ENCODE data around the gene PALLD. TPM values are rescaled to one million over a fixed set of nuclear protein-coding genes. Genes with fewer than 3 reads are reported as not detected.

The PALLD gene
- total and polyA plus RNA-seq, 2 of the 13 experiments (the other 11 are each of a cell fraction or from before 2014, with no cell fraction given) = 0.50 to 1.5 TPM

DNA sequence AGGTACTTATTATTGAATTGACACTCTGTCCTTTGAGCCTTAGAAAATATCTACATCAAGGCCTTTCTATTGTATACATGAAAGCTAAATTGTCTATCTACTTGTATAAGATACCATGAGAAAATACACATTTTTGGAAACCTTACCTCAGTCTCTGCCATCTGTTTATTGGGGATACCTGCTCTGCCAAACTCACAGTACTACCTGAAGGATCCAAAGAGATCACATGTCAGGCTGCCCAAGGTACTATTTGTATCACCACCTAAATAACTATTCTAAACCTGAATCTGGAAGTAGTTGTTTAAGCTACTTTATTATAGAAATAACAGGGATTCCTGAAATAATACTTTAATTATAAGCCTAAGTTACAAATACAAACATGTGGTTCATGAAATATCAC lies 126.2 kb downstream of the PALLD start:
- ChIA-PET POLR2A (no interaction called here), CTCF (ENCODE audit: low intra/inter-chr PET ratio, low total read pairs) (no interaction called here)
- BruUV-seq (replicated peaks) = no TSS peak
- DNase-seq (ENCODE audit: low spot score) (no peak), FAIRE-seq (no peak), ATAC-seq (no peak)
- Histone ChIP-seq H2AFZ (ENCODE audit: low read length) (no peak overlapping the region), H3K9me3 (ENCODE audit: low read length) (no peaks in the 10 kb centered on the region), H3K27ac (ENCODE audit: extremely low read length, insufficient read depth, low read length) (no peak overlapping the region), H3K79me2 (ENCODE audit: insufficient read depth, low read length) (no peaks in the 10 kb centered on the region), H3K4me2 (ENCODE audit: low read depth, low read length) (no peak overlapping the region), H4K20me1 (ENCODE audit: insufficient read depth, low read length) (no peaks in the 10 kb centered on the region), H3K27me3 (ENCODE audit: control insufficient read depth in 1 of 2, insufficient read depth in 2 of 2, low read length in 2 of 2) (peaks cover 0 to 3% of the 10 kb centered on the region in 2 experiments; a peak in 2 of 5 replicates), H3K4me1 (ENCODE audit: insufficient read depth, low read length) (no peaks in the 10 kb centered on the region), H3K36me3 (replicated peaks in 1 of 2; ENCODE audit: control insufficient read depth in 1 of 2, insufficient read depth in 2 of 2, low read length in 2 of 2) (no peaks in the 10 kb centered on the region), H3K9ac (ENCODE audit: insufficient read depth, low read depth, low read length) (no peak overlapping the region), H3K4me3 (replicated peaks in 1 of 3; ENCODE audit: insufficient read depth in 1 of 3, low read depth in 2 of 3, low read length in 3 of 3) (no peak overlapping the region)
- TF ChIP-seq ETV6 (CRISPR knock-in tag; conservative IDR thresholded peaks at IDR 0.05) (no peak), TBL1XR1 (IDR thresholded peaks at IDR 0.05; ENCODE audit: borderline replicate concordance, low read length, partially characterized antibody) (no peak), ZNF282 (IDR thresholded peaks at IDR 0.05; ENCODE audit: partially characterized antibody) (no peak), SNRNP70 (IDR thresholded peaks at IDR 0.05; ENCODE audit: low read depth, low read length) (no peak), SETDB1 (CRISPR knock-in tag; IDR thresholded peaks at IDR 0.05; ENCODE audit: borderline replicate concordance) (no peak), ZNF546 (CRISPR knock-in tag; conservative IDR thresholded peaks at IDR 0.05) (no peak), ZNF674 (CRISPR knock-in tag; IDR thresholded peaks at IDR 0.05; ENCODE audit: low read depth) (no peak), ZNF20 (CRISPR knock-in tag; IDR thresholded peaks at IDR 0.05) (no peak), CHD2 (IDR thresholded peaks at IDR 0.05; ENCODE audit: low read depth, low read length) (no peak), NBN (conservative IDR thresholded peaks at IDR 0.05) (no peak), KLF12 (CRISPR knock-in tag; IDR thresholded peaks at IDR 0.05; ENCODE audit: borderline replicate concordance) (no peak), SIN3B (IDR thresholded peaks at IDR 0.05; ENCODE audit: low read length) (no peak), ZNF773 (CRISPR knock-in tag; IDR thresholded peaks at IDR 0.05; ENCODE audit: borderline replicate concordance) (no peak), HNF1A (IDR thresholded peaks at IDR 0.05; ENCODE audit: low read depth) (no peak), HNF1A (CRISPR knock-in tag; IDR thresholded peaks at IDR 0.05; ENCODE audit: borderline replicate concordance) (no peak), RFXANK (CRISPR knock-in tag; IDR thresholded peaks at IDR 0.05) (no peak)
- TF ChIP-seq, protein P1, sequence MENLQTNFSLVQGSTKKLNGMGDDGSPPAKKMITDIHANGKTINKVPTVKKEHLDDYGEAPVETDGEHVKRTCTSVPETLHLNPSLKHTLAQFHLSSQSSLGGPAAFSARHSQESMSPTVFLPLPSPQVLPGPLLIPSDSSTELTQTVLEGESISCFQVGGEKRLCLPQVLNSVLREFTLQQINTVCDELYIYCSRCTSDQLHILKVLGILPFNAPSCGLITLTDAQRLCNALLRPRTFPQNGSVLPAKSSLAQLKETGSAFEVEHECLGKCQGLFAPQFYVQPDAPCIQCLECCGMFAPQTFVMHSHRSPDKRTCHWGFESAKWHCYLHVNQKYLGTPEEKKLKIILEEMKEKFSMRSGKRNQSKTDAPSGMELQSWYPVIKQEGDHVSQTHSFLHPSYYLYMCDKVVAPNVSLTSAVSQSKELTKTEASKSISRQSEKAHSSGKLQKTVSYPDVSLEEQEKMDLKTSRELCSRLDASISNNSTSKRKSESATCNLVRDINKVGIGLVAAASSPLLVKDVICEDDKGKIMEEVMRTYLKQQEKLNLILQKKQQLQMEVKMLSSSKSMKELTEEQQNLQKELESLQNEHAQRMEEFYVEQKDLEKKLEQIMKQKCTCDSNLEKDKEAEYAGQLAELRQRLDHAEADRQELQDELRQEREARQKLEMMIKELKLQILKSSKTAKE (CRISPR knock-in tag; IDR thresholded peaks at IDR 0.05; ENCODE audit: borderline replicate concordance) = no peak
- TF ChIP-seq, protein P2, sequence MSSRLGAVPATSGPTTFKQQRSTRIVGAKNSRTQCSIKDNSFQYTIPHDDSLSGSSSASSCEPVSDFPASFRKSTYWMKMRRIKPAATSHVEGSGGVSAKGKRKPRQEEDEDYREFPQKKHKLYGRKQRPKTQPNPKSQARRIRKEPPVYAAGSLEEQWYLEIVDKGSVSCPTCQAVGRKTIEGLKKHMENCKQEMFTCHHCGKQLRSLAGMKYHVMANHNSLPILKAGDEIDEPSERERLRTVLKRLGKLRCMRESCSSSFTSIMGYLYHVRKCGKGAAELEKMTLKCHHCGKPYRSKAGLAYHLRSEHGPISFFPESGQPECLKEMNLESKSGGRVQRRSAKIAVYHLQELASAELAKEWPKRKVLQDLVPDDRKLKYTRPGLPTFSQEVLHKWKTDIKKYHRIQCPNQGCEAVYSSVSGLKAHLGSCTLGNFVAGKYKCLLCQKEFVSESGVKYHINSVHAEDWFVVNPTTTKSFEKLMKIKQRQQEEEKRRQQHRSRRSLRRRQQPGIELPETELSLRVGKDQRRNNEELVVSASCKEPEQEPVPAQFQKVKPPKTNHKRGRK (CRISPR knock-in tag; IDR thresholded peaks at IDR 0.05) = no peak
- intact Hi-C loops (cut with micrococcal nuclease; ENCODE audit: unreplicated experiment) = no loop called here
- in situ Hi-C loops (cut with HindIII; ENCODE audit: extremely low pct_ligation_motif_present, low pct_unique_long_range_greater_than_20kb) = no loop called here
